Immature natural killer cell (primary cell): Measurements from ENCODE around the gene TPSG1. TPM values are rescaled to one million over a fixed set of nuclear protein-coding genes. Genes with fewer than 3 reads are reported as not detected.
"Not testable (repeated sequence)": the region's sequence is repeated elsewhere in the genome, so short reads cannot be mapped to it uniquely, and the experiment has no call there.

Source experiments
- DNase-seq, 3 donors: peaks; one replicate each; pipeline ENCODE4 v3.0.0; 2022; ENCODE audit warnings: mixed read lengths in 1 of 3
- H3K27ac Mint-ChIP-seq, 6 donors: one replicate each; pipeline ENCODE4 v1.8.0; 2020; ENCODE audit warnings: mixed read lengths in 6 of 6, mild to moderate bottlenecking in 5 of 6, inconsistent platforms in 4 of 6, moderate library complexity in 3 of 6
- H3K27me3 Mint-ChIP-seq, 3 donors: one replicate each; pipeline ENCODE4 v1.8.0; 2020 to 2021; ENCODE audit warnings: low read depth in 3 of 3, mild to moderate bottlenecking in 3 of 3, mixed read lengths in 3 of 3, moderate library complexity in 3 of 3, inconsistent platforms in 1 of 3
- H3K36me3 Mint-ChIP-seq, 3 donors: one replicate each; pipeline ENCODE4 v1.8.0; 2020; ENCODE audit warnings: mixed read lengths in 3 of 3, inconsistent platforms in 2 of 3, mild to moderate bottlenecking in 2 of 3
- H3K4me1 Mint-ChIP-seq, 2 donors: one replicate each; pipeline ENCODE4 v1.8.0; 2020; ENCODE audit warnings: inconsistent platforms in 2 of 2, mild to moderate bottlenecking in 2 of 2, mixed read lengths in 2 of 2, moderate library complexity in 1 of 2
- H3K4me3 Mint-ChIP-seq, 5 donors: one replicate each; pipeline ENCODE4 v1.8.0; 2020; ENCODE audit warnings: mild to moderate bottlenecking in 5 of 5, mixed read lengths in 5 of 5, inconsistent platforms in 3 of 5, moderate library complexity in 3 of 5
- H3K9me3 Mint-ChIP-seq, 6 donors: one replicate each; pipeline ENCODE4 v1.8.0; 2020; ENCODE audit warnings: mild to moderate bottlenecking in 6 of 6, mixed read lengths in 6 of 6, inconsistent platforms in 4 of 6, moderate library complexity in 3 of 6
- polyA plus RNA-seq, 3 donors: library from polyadenylated mRNA; unstranded; fragments of 300-500 nt; fragmentation: Illumina TruSeq; gene quantifications; one replicate each; pipeline ENCODE4 v1.2.3, GENCODE V29; 2021

TPSG1 gene
- polyA plus RNA-seq, 3 donors from 2014 or later, result not detected

DNA sequence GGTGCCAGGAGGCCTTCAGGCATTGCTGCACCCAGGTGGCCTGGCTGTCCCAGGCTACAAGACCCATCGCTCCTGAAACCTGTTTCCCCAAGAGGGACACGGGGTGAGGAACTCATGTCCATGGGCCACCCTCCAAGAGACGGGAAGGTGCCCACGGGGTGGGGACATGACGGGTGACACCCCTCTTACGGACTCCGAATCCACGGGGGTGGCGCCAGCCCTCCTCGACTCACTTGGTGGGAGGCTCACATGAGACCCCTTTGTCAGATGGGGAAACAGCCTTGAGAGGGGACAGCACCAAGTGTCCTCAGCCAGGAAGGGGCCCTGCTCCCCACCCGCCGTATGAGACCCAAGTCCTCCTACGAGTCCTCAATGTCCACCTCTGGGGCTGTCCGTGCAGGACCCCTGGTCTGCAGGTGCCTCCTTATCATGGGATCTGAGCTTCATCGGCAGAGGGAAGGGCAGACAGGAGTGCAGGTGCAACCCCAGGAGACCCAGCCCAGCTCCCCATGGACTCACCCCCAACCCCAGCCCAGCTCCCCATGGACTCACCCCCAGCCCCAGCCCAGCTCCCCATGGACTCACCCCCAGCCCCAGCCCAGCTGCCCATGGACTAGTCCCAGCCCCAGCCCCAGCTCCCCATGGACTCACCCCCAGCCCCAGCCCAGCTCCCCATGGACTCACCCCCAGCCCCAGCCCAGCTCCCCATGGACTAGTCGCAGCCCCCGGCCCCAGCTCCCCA is 5.6 kb upstream of the TPSG1 start:
- not testable (repeated sequence) for H3K27ac Mint-ChIP-seq, H3K9me3 Mint-ChIP-seq, H3K4me1 Mint-ChIP-seq, H3K36me3 Mint-ChIP-seq, DNase-seq, H3K4me3 Mint-ChIP-seq, H3K27me3 Mint-ChIP-seq

DNA sequence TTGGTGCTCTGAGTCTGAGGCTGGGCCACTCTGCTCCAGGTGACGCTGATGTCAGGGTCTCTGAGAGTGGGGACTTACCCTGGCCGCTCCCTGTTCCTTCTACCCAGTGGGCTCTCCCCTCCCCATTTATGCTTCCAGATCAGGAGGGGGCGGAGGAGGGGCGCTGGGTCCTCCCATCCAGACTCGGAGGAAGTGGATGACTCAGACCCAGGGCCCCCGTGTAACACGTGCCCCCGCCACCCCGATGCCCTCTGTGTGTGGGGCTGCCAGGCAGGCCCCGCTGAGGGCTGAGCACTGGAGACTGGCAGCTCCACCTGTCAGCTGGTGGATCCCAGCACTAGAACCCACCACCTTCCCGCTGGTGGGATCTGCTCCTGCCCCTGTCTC is 5.0 kb upstream of the TPSG1 start, which contains the start of gene TPSB2:
TSS of gene TPSB2 (minus strand) at position 101 of the 387 bp plus-strand sequence. CDS start 233 bp downstream, outside the sequence.
- DNase-seq, H3K27ac Mint-ChIP-seq, H3K4me3 Mint-ChIP-seq, H3K27me3 Mint-ChIP-seq, H3K4me1 Mint-ChIP-seq, H3K36me3 Mint-ChIP-seq, H3K9me3 Mint-ChIP-seq: not testable (repeated sequence)

- H3K9me3 Mint-ChIP-seq, H3K4me3 Mint-ChIP-seq, H3K36me3 Mint-ChIP-seq, H3K4me1 Mint-ChIP-seq, H3K27me3 Mint-ChIP-seq, DNase-seq, H3K27ac Mint-ChIP-seq: not testable (repeated sequence)
These were observed 4.4 kb upstream of the TPSG1 start for GRCh38 chr16:1229476-1229875.

DNA sequence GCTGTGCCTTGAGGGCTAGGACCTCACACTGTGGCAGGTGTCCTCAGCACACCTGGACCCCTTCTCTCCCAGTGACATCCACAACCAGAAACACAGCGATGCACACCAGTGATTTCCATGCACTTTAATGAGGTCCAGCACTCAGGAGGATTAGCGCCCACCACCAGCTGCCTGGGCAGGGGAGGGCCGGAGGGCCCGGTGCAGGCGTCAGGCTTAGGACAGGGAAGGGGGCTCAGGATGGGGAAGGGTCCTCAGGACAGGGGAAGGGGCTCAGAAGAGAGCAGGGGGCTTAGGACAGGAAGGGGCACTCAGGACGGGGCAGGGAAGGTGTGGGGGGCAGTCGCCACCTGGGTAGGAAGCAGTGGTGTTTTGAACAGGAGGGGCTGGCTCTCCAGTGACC is 3.2 kb upstream of the TPSG1 start:
- not testable (repeated sequence) for H3K4me1 Mint-ChIP-seq, H3K36me3 Mint-ChIP-seq, DNase-seq

GRCh38 chr16:1226692-1227091 is 1.6 kb upstream of the TPSG1 start:
- not testable (repeated sequence) for H3K27me3 Mint-ChIP-seq, DNase-seq, H3K9me3 Mint-ChIP-seq, H3K4me3 Mint-ChIP-seq, H3K4me1 Mint-ChIP-seq, H3K27ac Mint-ChIP-seq, H3K36me3 Mint-ChIP-seq

More for the DNA sequence above, 3.2 kb upstream of the TPSG1 start:
- not testable (repeated sequence) for H3K9me3 Mint-ChIP-seq, H3K27me3 Mint-ChIP-seq, H3K27ac Mint-ChIP-seq, H3K4me3 Mint-ChIP-seq

DNA sequence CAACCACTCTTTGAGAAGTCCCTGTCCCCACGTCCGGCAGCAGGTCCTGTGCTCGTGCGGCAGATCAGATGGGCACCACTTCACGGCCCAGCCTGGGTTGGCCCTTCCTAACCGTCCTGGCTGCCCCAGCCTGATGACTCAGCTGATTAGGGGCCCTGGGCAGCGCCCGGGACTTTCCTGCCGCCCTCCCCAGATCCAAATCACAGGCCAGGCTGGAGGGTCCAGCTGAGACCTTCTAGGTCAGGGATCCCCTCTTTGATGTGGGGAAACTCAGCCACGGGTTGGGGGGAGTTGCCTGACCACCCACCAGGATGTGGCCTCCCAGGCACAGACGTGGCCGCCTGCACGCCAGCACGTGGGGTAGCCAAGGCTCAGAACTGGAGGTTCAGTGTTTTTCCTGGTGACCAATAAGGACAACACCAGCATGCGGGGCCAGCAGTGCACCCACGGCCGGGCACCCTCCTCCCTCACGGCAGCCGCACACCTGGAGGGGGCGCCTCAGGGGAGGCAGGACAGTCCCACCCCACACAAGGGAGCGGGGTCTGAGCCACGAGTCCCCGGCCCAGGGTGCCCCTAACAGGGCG is 752 bp upstream of the TPSG1 start:
- H3K4me3 Mint-ChIP-seq, DNase-seq, H3K36me3 Mint-ChIP-seq, H3K27me3 Mint-ChIP-seq, H3K4me1 Mint-ChIP-seq, H3K9me3 Mint-ChIP-seq, H3K27ac Mint-ChIP-seq: not testable (repeated sequence)

GRCh38 chr16:1224558-1224957 is 510 bp downstream of the TPSG1 start:
- DNase-seq, result no peak
- Mint-ChIP-seq H3K27me3 (peaks cover 0 to 3% (median 0%) of the 10 kb centered on the region in 3 donors), H3K4me3 (no peak overlapping the region), H3K9me3 (no peaks in the 10 kb centered on the region), H3K36me3 (no peaks in the 10 kb centered on the region), H3K27ac (no peak overlapping the region), H3K4me1 (no peaks in the 10 kb centered on the region)

DNA sequence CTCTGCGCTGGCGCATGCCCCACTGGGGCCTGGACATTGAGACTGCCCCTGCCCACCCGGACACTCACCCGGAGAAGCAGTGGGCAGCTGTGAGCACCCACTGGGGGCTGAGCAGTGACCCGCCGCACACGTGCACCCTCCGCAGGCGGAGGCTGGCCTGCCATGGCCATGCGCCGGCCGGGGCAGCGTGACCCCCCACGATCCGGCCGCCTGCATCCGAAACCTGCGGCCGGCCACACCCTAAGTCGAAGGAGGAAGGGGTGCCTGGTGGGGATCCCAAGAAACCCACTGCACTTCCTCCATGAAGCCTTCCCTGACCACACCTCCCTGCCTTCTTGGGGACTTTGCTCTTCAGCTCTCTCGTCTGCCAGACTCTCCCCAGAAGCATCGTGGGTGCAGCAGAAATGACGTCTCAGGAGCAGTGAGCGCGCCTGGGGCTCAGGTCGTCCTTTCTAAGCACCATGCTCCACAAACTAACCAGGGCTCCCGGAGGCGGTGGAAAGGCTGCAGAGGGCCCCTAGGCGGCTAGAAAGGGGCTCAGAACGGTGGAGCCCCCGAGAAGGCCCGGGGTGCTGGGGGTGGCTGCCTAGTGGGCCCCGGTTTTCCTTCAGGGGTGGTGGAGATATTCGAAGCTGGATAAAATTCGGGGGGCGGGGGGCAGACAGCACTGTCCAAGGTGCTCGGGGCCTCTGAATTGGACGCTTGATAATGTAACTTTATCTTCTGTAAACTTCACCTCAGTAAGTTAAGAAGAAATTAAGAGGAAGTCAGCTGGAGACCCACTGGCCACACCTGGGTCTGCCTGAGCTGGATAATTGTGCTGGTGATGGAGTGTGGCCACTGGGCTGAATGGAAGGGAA is 1.5 kb downstream of the TPSG1 start:
- no peaks in the 10 kb centered on the region for H3K36me3 Mint-ChIP-seq

DNA sequence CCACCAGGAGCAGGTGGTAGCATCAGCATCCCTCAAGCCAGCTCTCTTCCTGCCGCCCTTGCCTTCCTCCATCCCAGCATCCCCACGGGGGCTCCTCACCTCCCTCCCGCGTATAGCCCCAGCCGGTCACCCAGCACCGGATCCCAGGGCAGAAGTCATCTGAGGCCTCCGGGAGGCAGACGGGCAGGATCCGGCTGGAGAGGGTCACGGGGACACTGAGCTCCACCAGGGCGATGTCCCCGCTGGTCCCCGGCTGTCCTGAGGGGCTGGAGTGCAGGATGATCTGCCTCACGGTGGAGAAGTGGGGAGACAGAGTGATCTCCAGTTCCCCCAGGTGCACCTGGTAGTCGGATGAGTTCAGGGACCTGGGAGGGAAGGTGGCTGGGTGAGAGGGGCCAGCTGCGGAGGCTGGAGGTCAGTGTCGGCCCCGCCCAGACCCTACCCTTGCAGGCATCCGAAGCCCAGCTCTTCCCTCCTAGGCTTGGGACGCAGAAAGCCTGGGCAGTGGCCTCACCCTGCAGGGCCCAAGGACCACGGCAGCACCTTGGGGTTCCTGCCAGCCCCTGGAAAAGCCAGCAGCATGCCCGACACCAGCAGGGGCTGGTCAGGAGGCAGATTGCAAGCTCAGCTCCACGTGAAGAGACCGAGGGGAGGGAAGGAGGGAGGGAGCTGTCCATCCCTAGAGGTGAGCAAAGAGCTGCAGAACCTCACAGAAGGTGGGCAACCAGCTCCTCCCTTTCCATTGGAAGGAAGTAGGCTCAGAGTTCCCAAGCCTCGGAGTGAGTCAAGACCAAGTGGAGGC is 2.3 kb downstream of the TPSG1 start:
- Mint-ChIP-seq H3K4me1 (no peaks in the 10 kb centered on the region), H3K27ac (no peak overlapping the region), H3K4me3 (no peak overlapping the region), H3K9me3 (no peaks in the 10 kb centered on the region), H3K27me3 (peaks cover 0 to 3% (median 0%) of the 10 kb centered on the region in 3 donors), H3K36me3 (no peaks in the 10 kb centered on the region)
- DNase-seq, result no peak

More for the DNA sequence above, 1.5 kb downstream of the TPSG1 start:
- Mint-ChIP-seq H3K27ac (no peak overlapping the region), H3K4me3 (no peak overlapping the region), H3K9me3 (no peaks in the 10 kb centered on the region), H3K27me3 (peaks cover 0 to 3% (median 0%) of the 10 kb centered on the region in 3 donors), H3K4me1 (no peaks in the 10 kb centered on the region)
- no peak for DNase-seq

DNA sequence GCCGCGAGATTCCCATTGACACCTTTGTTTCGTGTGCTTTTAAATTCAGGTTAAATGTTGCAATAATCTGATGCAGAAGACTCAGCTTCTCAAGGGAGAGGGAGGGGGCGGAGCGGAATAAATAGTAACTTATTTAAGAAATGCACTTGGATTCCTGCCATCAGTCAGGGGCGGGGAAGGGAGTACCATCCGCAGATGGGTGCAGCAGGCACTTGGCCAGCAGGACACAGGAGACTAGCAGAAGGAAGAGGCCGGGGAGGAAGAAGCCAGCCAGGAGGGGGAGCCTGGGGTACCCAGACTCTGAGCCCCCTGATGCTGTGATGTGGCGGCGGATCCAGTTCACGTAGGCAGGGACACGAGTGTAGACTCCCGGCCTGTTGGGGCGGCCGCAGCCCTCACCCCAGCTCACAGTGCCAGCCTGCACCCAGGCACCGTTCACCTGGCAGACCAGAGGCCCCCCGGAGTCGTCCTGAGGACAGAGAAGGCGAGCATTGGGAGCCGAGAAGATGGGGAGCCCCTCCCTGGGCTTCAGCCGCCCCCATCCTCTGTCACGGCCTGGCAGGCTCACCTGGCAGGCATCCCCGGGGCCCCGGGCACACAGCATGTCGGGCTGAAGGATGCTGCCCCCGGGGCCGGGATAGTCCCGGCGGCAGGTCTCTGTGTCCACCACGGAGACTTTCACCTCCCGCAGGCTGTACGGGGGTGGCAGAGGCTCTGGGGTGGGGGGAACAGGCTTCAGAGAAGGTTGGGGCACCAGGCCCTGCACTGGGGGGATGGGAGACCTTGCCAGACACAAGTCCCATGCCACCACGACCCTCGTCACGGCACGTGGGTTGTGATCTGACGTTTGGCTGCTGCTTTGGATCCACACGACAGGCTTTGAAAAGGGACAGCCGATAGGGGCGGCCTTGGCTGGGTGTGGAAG is 3.2 kb downstream of the TPSG1 start:
- Mint-ChIP-seq H3K27ac (no peak overlapping the region), H3K36me3 (no peaks in the 10 kb centered on the region), H3K4me1 (no peaks in the 10 kb centered on the region), H3K27me3 (peaks cover 0 to 3% (median 0%) of the 10 kb centered on the region in 3 donors), H3K9me3 (no peaks in the 10 kb centered on the region), H3K4me3 (no peak overlapping the region)
- DNase-seq, result no peak

DNA sequence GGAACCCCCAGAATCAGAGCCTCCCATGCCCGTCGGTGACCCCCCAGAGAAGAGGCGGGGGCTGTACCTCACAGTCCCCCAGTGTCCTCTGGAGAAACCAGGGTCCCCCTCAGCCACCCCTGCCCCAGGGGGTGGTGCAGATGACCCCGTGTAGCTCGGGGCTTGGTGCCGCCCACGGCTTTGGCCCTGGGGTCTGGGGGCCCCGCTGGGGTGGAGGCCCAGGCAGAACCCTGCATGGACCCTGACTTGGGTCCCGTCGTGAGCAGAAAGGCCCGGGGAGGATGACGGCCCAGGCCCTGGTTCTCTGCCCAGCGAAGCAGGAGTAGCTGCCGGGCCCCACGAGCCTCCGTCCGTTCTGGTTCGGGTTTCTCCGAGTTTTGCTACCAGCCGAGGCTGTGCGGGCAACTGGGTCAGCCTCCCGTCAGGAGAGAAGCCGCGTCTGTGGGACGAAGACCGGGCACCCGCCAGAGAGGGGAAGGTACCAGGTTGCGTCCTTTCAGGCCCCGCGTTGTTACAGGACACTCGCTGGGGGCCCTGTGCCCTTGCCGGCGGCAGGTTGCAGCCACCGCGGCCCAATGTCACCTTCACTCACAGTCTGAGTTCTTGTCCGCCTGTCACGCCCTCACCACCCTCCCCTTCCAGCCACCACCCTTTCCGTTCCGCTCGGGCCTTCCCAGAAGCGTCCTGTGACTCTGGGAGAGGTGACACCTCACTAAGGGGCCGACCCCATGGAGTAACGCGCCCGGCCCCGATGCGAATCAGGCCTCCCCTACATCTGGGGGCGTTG is 4.0 kb downstream of the TPSG1 start:
- Mint-ChIP-seq H3K4me1 (no peaks in the 10 kb centered on the region), H3K36me3 (no peaks in the 10 kb centered on the region), H3K9me3 (no peaks in the 10 kb centered on the region), H3K27me3 (peaks cover 0 to 3% (median 1%) of the 10 kb centered on the region in 3 donors), H3K4me3 (no peak overlapping the region), H3K27ac (no peak overlapping the region)
- no peak for DNase-seq

- DNase-seq, result no peak
- no peak overlapping the region for H3K4me3 Mint-ChIP-seq
- no peaks in the 10 kb centered on the region for H3K4me1 Mint-ChIP-seq
- no peaks in the 10 kb centered on the region for H3K36me3 Mint-ChIP-seq
- no peak overlapping the region for H3K27ac Mint-ChIP-seq
- H3K27me3 Mint-ChIP-seq, result peaks cover 0 to 3% (median 1%) of the 10 kb centered on the region in 3 donors
- no peaks in the 10 kb centered on the region for H3K9me3 Mint-ChIP-seq
These were observed 4.9 kb downstream of the TPSG1 start for GRCh38 chr16:1220098-1220728.
